Breast epithelium (tissue), 3 donors: ENCODE results near the gene NAIF1.
"Not testable (repeated sequence)": the region's sequence is repeated elsewhere in the genome, so short reads cannot be mapped to it uniquely, and the experiment has no call there.

Experiments used
- CTCF ChIP-seq, 3 donors: fragments of 450-650 bp; IDR thresholded peaks; one replicate each; pipeline ENCODE4 v1.5.1; 2016 to 2017; ENCODE audit warnings: antibody characterized with exemption in 3 of 3, mild to moderate bottlenecking in 3 of 3, moderate library complexity in 3 of 3
- POLR2A ChIP-seq: fragments of 450-650 bp; IDR thresholded peaks from one replicate; pipeline ENCODE4 v1.6.1; 2016; ENCODE audit warnings: antibody characterized with exemption, mild to moderate bottlenecking, moderate library complexity
- POLR2AphosphoS5 ChIP-seq, 3 donors: sonication (generic); formaldehyde crosslinking; IDR thresholded peaks; one replicate each; pipeline ENCODE4 v1.6.1; 2017; ENCODE audit warnings: antibody characterized with exemption in 3 of 3

GRCh38 chr9:128036522-128036921 lies 30.6 kb downstream of the NAIF1 start:
- not testable (repeated sequence) for TF ChIP-seq CTCF (IDR thresholded peaks at IDR 0.05); POLR2A; POLR2AphosphoS5 (IDR thresholded peaks at IDR 0.05)
